Activated gamma-delta T cell treated with Interleukin-2 at 50 U/mL for 16 hours (primary cell): ENCODE results near the gene SNAI3.

Source experiments
- DNase-seq: peaks from one replicate; pipeline ENCODE4 v3.0.0-alpha.2; 2020

The SNAI3 gene

DNA sequence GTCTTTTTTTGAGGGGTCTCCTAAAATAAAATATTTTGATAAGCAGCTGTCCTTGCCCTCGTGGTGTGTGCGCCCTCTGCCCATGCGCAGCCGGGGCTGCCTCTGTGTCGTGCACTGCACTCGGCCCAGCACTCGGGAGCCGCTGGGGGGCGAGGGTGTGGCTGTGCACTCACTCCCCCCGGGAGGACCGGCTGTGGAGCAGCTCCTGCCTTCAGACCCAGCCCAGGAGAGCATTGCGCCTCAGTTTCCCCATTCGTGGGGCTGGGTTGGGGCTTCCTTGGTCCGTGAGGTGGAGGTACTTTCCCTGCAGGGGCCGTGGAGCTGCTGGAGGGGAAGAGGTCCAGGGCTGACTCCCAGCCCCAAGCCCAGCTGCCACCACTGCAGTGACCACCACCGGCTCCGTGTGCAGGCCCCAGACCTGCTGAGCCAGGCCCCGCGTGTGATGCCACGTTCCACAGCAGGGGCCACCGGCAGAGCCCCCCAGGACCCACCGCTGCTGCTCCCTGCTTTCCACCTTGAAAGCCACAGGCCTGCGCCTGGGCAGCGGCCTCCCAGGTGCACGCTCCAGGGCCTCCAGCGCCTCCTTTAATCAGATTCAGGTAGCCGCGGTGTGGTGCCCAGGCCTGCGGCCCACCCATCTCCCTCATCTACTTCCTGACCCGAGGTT is 54.3 kb downstream of the SNAI3 start:
- no peak for DNase-seq

DNA sequence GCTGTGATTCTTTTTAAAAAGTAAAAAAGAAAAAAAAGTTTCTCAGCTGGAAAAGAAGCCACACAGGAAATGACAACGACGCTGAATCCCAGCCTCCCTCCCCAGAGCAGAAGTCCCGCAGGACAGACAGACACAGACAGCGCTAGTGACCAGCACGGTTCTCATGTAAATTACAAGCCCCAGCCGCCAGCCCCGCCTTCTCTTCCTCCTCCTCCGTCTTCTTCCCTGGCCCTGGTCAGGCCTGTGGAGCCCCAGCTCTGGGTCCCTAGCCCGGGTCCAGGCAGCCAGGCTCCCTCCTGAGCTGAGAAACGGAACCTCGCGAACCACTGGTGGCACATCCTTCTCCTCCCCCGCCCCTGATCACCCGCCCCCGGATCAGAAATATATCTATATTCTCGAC is 54.9 kb downstream of the SNAI3 start:
- DNase-seq, result no peak

DNA sequence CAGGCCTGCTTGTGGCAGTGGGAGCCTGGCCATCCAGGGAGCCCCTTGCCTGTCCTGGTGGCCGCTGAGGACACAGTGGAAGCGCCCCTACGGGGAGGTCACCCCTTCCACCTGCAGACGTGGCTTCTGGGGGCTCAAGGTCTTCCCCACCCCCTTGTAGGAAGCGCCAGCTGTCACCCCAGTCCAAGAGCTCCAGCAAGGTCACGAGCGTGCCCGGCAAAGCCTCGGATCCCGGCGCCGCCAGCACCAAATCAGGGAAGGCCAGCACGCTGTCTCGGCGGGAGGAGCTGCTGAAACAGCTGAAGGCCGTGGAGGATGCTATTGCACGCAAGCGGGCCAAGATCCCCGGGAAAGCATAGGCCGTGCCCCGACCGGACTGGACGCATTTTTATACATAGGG is 55.4 kb downstream of the SNAI3 start:
- DNase-seq, result no peak

DNA sequence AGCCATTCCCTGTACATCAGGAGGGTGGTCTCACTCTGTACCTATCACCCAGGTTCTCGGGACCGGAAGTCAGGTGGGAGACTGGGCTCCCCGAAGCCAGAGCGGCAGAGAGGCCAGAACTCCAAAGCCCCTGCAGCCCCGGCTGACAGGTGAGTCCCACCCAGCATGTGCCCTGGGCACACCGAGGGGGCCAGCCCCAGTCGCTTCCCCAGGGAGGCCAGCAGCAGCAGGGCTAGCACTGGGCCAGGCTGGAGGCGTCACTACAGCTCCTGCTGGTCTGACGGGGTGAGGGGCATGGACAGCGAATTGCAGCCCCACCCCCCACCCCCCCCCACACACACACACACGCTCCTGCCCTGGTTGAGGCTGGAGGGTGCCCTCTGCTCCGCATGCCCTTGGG is 55.9 kb downstream of the SNAI3 start:
- DNase-seq, result no peak

DNA sequence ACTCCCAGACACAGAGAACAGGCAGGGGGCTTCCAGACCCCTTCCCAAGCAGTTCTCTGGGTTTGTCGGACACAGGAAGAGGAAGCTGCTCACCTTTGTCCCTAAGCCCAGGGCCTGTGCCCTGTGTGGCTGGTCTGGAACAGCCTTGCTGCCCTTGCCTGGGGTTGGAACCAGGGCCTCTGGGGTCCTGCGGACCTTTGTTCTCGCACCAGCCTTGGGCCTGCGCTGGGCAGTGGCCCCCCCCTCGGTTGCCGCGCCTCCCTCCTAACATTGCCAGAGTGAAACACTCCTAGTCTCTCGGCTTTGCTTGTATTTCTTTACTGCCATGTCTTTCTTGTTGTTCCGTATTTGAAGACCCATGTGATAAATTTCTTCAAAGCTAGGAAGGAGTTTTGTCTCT is 56.5 kb downstream of the SNAI3 start:
- no peak for DNase-seq

DNA sequence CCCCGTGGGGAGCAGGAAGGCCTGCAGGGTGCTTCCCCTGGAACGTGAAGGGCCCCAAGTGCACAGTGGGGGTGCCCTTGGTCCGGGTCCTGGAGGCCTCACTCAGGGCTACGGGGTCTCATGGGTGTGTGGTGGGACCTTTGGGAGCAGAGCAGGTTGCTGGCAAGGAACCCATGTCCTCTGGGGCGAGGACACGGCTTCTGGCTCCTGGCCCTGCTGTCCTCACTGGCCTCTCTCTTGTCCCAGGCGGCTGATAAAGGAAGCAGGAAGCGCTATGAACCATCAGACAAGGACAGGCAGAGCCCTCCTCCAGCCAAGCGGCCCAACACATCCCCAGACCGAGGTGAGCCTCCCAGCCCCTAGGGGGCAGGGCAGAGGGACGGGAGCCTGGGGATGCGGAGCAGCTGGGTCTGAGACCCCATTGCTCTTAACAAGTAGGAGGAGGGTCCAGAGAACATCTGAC is 57.8 kb downstream of the SNAI3 start:
- no peak for DNase-seq
